Measurements from ENCODE around the gene ZNF383.

GRCh38 chr19:37243206-37243632 is 25.2 kb downstream of the ZNF383 start:
- peak; percentile 98 for TF ChIP-seq ZNF274 (IDR thresholded peaks at IDR 0.05; ENCODE audit: low read depth, low read length)
- no peak for TF ChIP-seq SUZ12 (IDR thresholded peaks at IDR 0.05; ENCODE audit: extremely low read depth, insufficient read depth, insufficient read length)
- no peak for TF ChIP-seq YY1 (IDR thresholded peaks at IDR 0.05; ENCODE audit: insufficient read depth, insufficient read length)
